Memory B cell (primary cell): ENCODE results near the gene DKKL1.
A peak's percentile ranks its signal among the peaks of the same experiment; 100 is the strongest.

Experiments used
- ATAC-seq: fragments of 150-1000 bp; cut with Tn5 transposase; 2 replicates; pipeline ENCODE4 v1.10.0; 2021; ENCODE audit warnings: low read depth, mild to moderate bottlenecking, moderate library complexity
- DNase-seq, 2 donors: peaks; one replicate each; pipeline ENCODE4 v3.0.0; 2022; ENCODE audit warnings: low spot score in 2 of 2
- H3K27ac Mint-ChIP-seq: one replicate; pipeline ENCODE4 v1.8.0; 2022; ENCODE audit warnings: mild to moderate bottlenecking, moderate library complexity, mixed read lengths
- H3K27me3 Mint-ChIP-seq: one replicate; pipeline ENCODE4 v1.8.0; 2022; ENCODE audit warnings: mixed read lengths
- H3K36me3 Mint-ChIP-seq: one replicate; pipeline ENCODE4 v1.8.0; 2022; ENCODE audit warnings: mild to moderate bottlenecking, mixed read lengths
- H3K4me1 Mint-ChIP-seq: one replicate; pipeline ENCODE4 v1.8.0; 2022; ENCODE audit warnings: mixed read lengths
- H3K4me3 Mint-ChIP-seq: one replicate; pipeline ENCODE4 v1.8.0; 2022; ENCODE audit warnings: mild to moderate bottlenecking, moderate library complexity, mixed read lengths
- H3K9me3 Mint-ChIP-seq: one replicate; pipeline ENCODE4 v1.8.0; 2022; ENCODE audit warnings: mixed read lengths

Gene DKKL1

DNA sequence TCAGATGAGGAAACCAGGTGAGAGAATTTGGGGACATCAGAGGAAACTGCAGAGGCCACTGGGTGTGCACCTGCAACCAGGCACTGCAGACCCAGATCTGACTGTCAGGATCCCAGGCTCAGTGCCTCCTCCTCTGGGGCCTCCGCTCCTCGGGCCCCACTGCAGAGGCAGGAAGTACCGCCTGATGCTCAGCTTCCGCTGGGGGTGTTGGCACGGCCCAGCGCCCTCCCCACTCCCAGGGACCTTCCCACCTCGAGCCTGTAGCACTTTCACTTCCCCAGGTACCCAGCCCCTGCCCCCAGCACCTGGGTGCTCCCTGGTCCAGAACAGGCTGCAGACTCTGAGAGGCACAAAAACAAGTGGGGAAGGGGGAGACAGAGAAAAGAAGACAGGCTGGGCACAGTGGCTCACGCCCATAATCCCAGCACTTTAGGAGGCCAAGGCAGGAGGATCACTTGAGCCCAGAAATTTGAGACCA, 29.8 kb upstream of the DKKL1 start:
- H3K36me3 Mint-ChIP-seq = peaks cover 34% of the 10 kb centered on the region
- DNase-seq = peak; percentile 77 to 92
- peak overlapping the region; percentile 98 for H3K27ac Mint-ChIP-seq
- peak; percentile 79 for ATAC-seq
- H3K4me3 Mint-ChIP-seq = peak overlapping the region; percentile 88
- H3K4me1 Mint-ChIP-seq = peaks cover 62% of the 10 kb centered on the region
- no peaks in the 10 kb centered on the region for H3K27me3 Mint-ChIP-seq
- H3K9me3 Mint-ChIP-seq = peaks cover 3% of the 10 kb centered on the region

DNA sequence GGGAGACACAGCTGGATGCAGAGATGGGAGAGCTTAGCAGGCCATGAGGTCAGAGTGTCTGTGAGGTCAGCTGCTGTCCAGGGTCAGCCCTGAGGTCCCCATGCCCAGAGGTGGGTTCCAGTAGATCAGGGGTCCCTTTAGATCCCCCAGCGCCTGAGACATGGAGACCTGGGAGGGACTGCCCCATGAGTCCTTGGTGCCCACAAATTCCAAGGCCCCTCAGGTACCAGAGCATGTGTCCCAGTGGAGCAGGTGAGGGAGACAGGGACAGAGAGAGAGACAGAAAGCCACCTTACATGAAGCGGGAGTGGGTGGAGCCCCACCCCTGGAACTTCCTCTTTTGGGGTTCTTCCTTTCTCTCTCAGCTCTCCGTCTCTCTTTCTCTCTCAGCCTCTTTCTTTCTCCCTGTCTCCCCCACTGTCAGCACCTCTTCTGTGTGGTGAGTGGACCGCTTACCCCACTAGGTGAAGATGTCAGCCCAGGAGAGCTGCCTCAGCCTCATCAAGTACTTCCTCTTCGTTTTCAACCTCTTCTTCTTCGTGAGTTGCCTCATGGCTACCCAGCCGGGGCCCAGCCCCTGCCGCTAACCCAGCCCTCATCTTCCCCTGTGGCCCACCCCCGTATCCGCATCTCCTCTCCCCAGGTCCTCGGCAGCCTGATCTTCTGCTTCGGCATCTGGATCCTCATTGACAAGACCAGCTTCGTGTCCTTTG, 28.4 kb upstream of the DKKL1 start, which contains the start of gene CD37:
Gene CD37 (plus strand): TSS at position 336 of the 713 bp plus-strand sequence. CDS start 135 bp downstream, at position 471.
- peak within 1 kb of the TSS; percentile 98 for H3K27ac Mint-ChIP-seq
- H3K4me3 Mint-ChIP-seq = peak within 1 kb of the TSS; percentile 96
- H3K4me1 Mint-ChIP-seq = peaks cover 58% of the 10 kb centered on the region
- no peaks in the 10 kb centered on the region for H3K27me3 Mint-ChIP-seq
- H3K9me3 Mint-ChIP-seq = peaks cover 5% of the 10 kb centered on the region
- H3K36me3 Mint-ChIP-seq = peaks cover 40% of the 10 kb centered on the region
- DNase-seq (peak; percentile 63 to 70), ATAC-seq (peak; percentile 35)

DNA sequence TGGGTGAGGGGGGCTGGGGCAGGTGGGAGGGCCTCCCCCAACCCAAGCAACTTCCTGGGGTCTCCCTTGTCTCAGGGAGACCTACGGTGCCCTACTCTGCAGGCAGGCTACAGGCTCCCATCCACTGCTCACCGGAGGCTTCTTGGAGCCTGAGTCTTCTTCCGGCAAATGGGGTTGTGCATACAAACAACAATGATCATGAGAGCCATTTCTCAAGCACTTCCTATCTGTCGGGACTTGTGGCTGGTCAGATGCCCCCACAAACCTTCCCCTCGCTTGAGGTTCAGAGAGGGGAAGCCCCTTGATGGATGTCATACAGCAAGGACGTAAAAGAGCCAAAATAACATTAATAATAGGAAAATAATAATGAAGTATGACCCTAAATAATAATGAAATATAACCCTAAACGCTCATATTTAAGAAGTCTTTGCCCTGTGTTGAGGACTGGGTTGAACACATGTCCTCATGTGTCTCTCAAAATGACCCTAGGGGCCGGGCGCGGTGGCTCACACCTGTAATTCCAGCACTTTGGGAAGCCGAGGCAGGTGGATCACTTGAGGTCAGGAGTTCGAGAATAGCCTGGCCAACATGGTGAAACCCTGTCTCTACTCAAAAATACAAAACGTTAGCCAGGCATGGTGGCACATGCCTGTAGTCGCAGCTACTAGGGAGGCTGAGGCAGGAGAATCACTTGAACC, 27.7 kb upstream of the DKKL1 start:
- Mint-ChIP-seq H3K4me1 (peaks cover 61% of the 10 kb centered on the region), H3K27ac (peak overlapping the region; percentile 98), H3K36me3 (peaks cover 41% of the 10 kb centered on the region), H3K9me3 (peaks cover 5% of the 10 kb centered on the region), H3K27me3 (no peaks in the 10 kb centered on the region), H3K4me3 (peak overlapping the region; percentile 96)
- DNase-seq = no peak
- ATAC-seq = no peak

DNA sequence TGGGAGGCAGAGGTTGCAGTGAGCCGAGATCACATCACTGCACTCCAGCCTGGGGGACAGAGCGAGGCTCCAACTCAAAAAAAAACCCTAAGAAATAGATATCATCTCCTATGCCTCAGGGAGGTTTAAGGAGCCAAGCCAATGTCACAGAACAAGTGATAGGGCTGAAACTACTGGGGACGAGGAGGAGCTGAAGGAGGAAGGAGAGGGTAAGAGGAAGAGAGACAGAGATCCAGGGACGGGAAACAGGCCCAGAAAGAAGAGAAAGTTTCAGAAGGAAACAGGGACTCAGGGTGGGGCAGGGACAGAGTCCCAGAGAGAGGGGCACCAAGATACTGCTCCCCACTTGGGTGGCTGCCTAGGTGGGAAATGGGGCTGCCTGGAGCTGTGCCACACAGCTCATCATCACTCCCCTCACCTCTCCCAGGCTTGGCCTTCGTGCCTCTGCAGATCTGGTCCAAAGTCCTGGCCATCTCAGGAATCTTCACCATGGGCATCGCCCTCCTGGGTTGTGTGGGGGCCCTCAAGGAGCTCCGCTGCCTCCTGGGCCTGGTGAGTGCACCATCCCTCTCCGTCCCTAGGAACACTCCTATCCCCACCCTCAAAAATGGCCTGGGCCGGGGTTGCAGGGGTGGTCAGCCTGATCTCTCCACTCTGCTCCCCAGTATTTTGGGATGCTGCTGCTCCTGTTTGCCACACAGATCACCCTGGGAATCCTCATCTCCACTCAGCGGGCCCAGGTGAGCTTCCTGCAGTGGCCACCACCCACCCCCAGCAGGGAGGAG, 27.0 kb upstream of the DKKL1 start:
- Mint-ChIP-seq H3K9me3 (peaks cover 5% of the 10 kb centered on the region), H3K27me3 (no peaks in the 10 kb centered on the region), H3K4me3 (peak overlapping the region; percentile 96), H3K4me1 (peaks cover 63% of the 10 kb centered on the region), H3K36me3 (peaks cover 41% of the 10 kb centered on the region), H3K27ac (peak overlapping the region; percentile 98)
- ATAC-seq = no peak
- no peak for DNase-seq

DNA sequence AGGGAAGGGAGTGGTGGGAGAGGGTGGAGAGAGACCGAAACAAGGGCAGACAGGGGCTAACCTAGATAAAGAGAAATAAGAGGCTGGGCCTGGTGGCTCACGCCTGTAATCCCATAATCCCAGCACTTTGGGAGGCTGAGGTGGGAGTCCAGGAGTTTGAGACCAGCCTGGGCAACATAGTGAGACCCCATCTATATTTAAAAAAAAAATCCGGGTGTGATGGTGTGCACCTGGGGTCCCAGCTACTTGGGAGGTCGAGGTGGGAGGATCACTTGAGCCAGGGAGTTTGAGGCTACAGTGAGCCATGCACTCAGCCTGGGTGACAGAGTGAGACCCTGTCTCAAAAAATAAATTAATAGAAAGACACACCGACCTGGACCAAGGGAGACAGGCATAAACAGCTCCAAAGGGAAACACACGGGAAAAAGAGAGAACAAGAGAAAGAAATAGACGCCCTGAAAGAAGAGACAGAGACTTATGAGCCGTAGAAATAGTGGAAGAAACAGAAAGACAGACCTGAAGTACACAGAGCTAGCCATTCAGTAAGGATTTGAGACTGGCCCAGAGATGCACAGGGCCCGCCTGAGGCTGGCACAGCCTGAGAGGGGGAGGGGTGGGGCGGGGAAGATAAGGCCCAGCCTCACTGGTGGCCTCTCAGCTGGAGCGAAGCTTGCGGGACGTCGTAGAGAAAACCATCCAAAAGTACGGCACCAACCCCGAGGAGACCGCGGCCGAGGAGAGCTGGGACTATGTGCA, 26.2 kb upstream of the DKKL1 start:
- peaks cover 60% of the 10 kb centered on the region for H3K4me1 Mint-ChIP-seq
- H3K27me3 Mint-ChIP-seq = no peaks in the 10 kb centered on the region
- H3K27ac Mint-ChIP-seq = peak overlapping the region; percentile 98
- peaks cover 41% of the 10 kb centered on the region for H3K36me3 Mint-ChIP-seq
- H3K9me3 Mint-ChIP-seq = peaks cover 5% of the 10 kb centered on the region
- DNase-seq (no peak), ATAC-seq (no peak)
- H3K4me3 Mint-ChIP-seq = peak overlapping the region; percentile 96

DNA sequence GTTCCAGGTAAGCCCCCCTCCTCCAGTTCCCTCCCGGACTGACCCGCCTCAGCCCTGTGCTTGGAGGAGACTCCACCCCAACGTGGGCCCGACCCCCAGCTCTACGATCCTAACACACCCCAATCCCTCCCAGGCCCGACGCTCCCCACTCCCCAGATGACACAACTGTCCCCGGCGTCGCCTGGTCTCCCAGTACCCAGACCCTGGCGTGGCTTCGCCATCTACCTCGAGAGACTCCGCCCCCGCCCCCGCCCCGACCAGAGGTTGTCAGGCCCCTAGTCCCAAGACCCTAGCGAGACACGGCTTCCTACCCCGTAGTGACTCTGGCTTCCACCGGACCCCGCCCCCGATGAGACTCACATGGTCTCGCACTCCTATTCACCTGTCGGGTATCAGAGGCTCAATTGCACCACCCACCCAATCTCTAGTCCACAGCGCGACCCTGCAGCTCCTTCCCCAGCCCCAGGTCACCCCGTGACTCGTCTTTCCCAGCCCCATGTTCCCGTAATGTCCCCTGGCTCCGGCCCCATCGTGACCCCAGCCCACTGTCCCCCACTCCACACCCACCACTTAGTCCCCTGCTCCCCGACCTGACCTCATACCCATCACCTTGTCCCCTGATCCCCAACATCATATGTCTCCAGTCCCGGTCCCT, 25.5 kb upstream of the DKKL1 start:
- ATAC-seq (no peak), DNase-seq (no peak)
- peaks cover 65% of the 10 kb centered on the region for H3K4me1 Mint-ChIP-seq
- peak overlapping the region; percentile 96 for H3K4me3 Mint-ChIP-seq
- peak overlapping the region; percentile 98 for H3K27ac Mint-ChIP-seq
- peaks cover 46% of the 10 kb centered on the region for H3K36me3 Mint-ChIP-seq
- H3K9me3 Mint-ChIP-seq = peaks cover 5% of the 10 kb centered on the region
- no peaks in the 10 kb centered on the region for H3K27me3 Mint-ChIP-seq

DNA sequence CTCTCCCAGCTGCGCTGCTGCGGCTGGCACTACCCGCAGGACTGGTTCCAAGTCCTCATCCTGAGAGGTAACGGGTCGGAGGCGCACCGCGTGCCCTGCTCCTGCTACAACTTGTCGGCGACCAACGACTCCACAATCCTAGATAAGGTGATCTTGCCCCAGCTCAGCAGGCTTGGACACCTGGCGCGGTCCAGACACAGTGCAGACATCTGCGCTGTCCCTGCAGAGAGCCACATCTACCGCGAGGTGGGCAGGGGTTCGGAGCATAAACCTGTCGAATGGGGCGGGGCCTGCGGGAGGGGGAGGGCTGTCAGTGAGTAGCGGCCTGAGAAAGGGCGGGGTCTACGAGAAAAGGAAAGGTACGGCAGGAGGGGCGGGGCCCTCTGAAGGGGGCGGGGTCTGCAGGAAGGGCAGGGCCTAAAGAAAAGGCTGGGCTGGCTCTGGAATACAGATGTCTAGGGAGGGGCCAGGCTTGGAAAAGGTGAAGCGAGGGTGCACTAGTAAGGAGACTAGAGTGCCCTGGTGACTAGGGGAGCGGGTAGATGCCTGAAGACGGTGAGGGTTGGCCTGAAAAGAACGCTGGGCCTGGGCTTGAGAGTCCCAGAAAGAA, 24.9 kb upstream of the DKKL1 start:
- no peaks in the 10 kb centered on the region for H3K27me3 Mint-ChIP-seq
- H3K27ac Mint-ChIP-seq = peak overlapping the region; percentile 98
- ATAC-seq = peak; percentile 4
- H3K4me1 Mint-ChIP-seq = peaks cover 61% of the 10 kb centered on the region
- peak; percentile 55 to 63 for DNase-seq
- peak overlapping the region; percentile 96 for H3K4me3 Mint-ChIP-seq
- peaks cover 46% of the 10 kb centered on the region for H3K36me3 Mint-ChIP-seq
- H3K9me3 Mint-ChIP-seq = peaks cover 5% of the 10 kb centered on the region

DNA sequence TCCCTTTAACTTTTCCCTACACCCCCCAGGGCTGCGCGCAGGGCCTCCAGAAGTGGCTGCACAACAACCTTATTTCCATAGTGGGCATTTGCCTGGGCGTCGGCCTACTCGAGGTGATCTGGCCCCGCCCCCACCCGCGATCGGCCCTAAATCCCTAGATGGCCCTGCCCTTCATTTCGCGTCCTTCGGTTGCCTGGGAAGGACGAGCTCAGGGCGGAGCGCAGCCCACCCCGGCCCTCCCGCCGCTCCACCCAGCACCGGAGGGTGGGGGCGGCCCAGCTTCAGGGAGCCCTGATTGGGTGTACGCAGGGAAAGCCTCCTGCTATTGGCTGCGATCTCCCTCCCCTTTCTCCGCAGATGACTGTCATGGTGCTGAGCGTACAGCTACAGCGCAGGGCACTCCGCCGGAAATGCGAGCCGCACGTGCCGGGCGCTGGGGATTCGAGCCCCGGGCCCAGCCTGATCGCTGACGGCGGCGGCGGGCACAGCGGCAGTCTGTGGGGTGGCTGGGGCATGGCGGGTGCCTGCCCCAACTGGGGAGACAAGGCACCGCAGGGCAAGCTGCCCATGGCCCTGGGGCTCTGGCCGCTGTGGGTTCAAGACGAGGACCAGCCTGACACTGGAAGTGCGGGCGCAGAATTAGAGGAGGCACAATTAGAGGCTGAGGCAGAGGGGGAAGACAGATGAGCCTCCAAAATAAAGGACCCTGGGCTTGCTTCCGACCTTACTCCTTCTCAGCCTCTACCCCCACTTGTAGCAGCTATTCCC, 24.2 kb upstream of the DKKL1 start:
- peak overlapping the region; percentile 96 for H3K4me3 Mint-ChIP-seq

DNA sequence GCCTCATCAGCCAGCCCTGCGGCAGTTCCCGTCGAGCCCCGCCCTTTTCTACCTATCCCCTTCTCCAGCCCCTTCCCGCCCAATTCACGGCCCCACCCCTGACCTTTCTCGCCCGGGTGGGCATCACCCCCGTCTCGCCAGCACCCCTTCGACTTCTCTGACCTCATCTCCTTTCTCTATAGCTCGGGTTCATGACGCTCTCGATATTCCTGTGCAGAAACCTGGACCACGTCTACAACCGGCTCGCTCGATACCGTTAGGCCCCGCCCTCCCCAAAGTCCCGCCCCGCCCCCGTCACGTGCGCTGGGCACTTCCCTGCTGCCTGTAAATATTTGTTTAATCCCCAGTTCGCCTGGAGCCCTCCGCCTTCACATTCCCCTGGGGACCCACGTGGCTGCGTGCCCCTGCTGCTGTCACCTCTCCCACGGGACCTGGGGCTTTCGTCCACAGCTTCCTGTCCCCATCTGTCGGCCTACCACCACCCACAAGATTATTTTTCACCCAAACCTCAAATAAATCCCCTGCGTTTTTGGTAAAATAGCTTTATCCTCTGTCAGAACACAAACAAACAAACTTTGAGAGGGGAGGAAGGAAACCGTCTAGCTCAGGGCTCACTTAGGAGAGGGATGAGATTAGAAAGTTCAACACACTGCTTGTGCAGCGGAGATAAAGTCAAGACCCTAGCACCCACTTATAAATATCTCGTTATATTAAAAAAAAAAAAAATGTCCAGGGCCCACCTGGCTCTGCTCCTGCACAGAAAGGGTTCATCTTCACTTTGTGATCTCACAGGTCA, 23.4 kb upstream of the DKKL1 start:
- Mint-ChIP-seq H3K27ac (peak overlapping the region; percentile 91), H3K9me3 (peaks cover 5% of the 10 kb centered on the region), H3K27me3 (no peaks in the 10 kb centered on the region), H3K4me1 (peaks cover 61% of the 10 kb centered on the region), H3K36me3 (peaks cover 54% of the 10 kb centered on the region), H3K4me3 (peak overlapping the region; percentile 85)
- ATAC-seq (peak; percentile 78), DNase-seq (peak; percentile 84 to 96)

More for the DNA sequence above, 24.2 kb upstream of the DKKL1 start:
- peaks cover 56% of the 10 kb centered on the region for H3K4me1 Mint-ChIP-seq
- ATAC-seq = peak; percentile 7
- peak overlapping the region; percentile 98 for H3K27ac Mint-ChIP-seq
- no peaks in the 10 kb centered on the region for H3K27me3 Mint-ChIP-seq
- H3K36me3 Mint-ChIP-seq = peaks cover 47% of the 10 kb centered on the region
- peaks cover 5% of the 10 kb centered on the region for H3K9me3 Mint-ChIP-seq
- peak in 1 of 2 donors; percentile 45 for DNase-seq

DNA sequence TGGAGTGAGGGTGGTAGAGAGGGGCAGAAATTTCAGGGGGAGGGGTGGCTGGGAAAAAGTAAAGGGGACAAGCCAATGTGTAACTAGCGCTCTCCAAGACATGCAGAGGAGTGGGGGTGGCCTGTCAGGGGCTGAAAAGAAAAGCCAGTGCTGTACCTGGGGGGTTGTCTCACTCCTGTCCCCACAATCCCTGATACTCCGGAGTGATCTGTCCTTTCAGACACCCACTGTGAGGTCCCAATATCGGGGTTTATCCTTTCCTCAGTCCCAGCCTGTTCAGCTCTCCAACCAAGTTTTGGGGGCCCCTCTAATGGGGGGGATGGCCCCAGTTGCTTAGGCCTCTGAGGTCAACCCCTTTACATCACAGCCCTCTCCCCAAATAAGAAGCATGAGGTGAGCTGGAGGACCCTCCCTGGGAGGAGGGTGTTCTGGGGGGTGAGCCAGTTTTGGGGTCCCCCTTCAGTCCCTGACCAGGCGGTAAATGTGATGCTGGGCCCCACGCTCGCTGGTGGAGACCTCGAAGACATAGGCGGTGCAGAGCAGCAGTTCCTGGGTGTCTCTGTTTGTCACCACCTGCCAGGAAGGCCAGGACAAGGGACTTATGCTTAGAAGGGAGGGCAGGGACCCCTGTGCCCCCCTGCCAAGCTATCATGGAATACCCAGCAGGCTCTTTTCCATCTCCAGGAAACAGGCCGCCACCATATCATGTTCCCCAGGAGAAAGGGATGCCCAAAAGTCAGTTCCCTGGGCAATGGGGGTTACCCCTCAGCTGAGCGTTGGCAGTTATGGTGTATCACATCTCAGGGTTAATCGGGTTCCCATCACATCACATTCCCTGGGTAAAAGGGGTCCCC, 22.6 kb upstream of the DKKL1 start:
- H3K9me3 Mint-ChIP-seq = peaks cover 5% of the 10 kb centered on the region
- H3K27me3 Mint-ChIP-seq = no peaks in the 10 kb centered on the region
- H3K27ac Mint-ChIP-seq = peak overlapping the region; percentile 91
- peak overlapping the region; percentile 25 for H3K4me3 Mint-ChIP-seq
- peaks cover 48% of the 10 kb centered on the region for H3K36me3 Mint-ChIP-seq
- ATAC-seq (no peak), DNase-seq (peak in 1 of 2 donors; percentile 36)
- H3K4me1 Mint-ChIP-seq = peaks cover 61% of the 10 kb centered on the region

DNA sequence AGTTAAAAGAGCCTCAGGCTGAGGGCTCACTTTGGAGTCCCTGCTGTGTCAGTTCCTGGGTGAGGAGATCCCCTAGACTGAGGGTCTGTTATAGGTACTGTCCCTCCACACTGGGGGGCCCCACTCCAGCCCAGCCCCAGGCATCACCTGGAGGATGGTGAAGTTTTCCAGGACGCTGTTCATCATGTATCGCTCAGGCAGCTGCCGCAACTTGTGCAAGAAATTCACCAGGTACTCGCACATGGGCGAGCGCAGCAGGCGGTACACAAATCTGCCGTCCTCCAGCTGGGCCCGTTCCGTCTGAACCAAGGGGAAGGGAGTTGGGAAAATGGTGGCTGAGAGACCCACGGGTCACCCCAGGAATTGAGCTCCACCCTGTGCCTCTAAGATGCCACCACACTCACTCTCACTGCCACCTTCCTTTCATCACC, 21.4 kb upstream of the DKKL1 start:
- ATAC-seq = no peak
- H3K27ac Mint-ChIP-seq = peak overlapping the region; percentile 39
- peaks cover 56% of the 10 kb centered on the region for H3K4me1 Mint-ChIP-seq
- H3K36me3 Mint-ChIP-seq = peaks cover 40% of the 10 kb centered on the region
- H3K27me3 Mint-ChIP-seq = no peaks in the 10 kb centered on the region
- DNase-seq = no peak
- peaks cover 5% of the 10 kb centered on the region for H3K9me3 Mint-ChIP-seq
- H3K4me3 Mint-ChIP-seq = no peak overlapping the region
